GM18909 (cell line): Measurements from ENCODE around the gene NEK11.

Experiments
- ATAC-seq: cut with Tn5 transposase; IDR thresholded peaks from one replicate; pipeline ENCODE4 v1.9.1; 2021; ENCODE audit warnings: mild to moderate bottlenecking; ENCODE audit not compliant: unreplicated experiment, poor library complexity

Gene NEK11

DNA sequence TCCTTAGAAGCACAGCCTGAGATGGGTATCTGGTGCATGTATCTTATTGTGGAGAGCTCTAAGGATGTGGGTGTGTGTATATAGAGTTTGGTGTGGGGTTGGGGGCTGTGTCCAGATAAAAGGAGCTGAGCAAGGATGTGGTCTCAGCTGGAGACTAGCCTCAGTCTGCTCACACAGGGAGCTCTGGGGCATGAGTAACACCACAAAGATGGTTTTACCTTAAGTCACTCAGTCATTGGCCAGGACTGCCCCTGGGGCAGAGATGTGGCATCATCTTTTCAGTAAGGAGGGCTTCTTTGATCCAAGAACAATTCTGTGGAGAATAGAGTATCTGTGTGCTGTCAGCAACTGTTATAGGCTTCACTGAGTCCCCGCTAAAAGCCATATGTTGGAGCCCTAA is 191.5 kb downstream of the NEK11 start:
- ATAC-seq = no peak

GRCh38 chr3:131221731-131222130 is 195.1 kb downstream of the NEK11 start:
- no peak for ATAC-seq

GRCh38 chr3:131222599-131222998 is 195.9 kb downstream of the NEK11 start:
- ATAC-seq = no peak

- ATAC-seq = no peak
Measured at GRCh38 chr3:131223373-131224289, 197.0 kb downstream of the NEK11 start.

GRCh38 chr3:131224886-131225550 is 198.3 kb downstream of the NEK11 start:
- no peak for ATAC-seq

- ATAC-seq = no peak
Measured at GRCh38 chr3:131228522-131228921, 201.8 kb downstream of the NEK11 start.

- no peak for ATAC-seq
Measured at GRCh38 chr3:131231710-131232389, 205.2 kb downstream of the NEK11 start.

- no peak for ATAC-seq
Measured at GRCh38 chr3:131232711-131233267, 206.1 kb downstream of the NEK11 start.

DNA sequence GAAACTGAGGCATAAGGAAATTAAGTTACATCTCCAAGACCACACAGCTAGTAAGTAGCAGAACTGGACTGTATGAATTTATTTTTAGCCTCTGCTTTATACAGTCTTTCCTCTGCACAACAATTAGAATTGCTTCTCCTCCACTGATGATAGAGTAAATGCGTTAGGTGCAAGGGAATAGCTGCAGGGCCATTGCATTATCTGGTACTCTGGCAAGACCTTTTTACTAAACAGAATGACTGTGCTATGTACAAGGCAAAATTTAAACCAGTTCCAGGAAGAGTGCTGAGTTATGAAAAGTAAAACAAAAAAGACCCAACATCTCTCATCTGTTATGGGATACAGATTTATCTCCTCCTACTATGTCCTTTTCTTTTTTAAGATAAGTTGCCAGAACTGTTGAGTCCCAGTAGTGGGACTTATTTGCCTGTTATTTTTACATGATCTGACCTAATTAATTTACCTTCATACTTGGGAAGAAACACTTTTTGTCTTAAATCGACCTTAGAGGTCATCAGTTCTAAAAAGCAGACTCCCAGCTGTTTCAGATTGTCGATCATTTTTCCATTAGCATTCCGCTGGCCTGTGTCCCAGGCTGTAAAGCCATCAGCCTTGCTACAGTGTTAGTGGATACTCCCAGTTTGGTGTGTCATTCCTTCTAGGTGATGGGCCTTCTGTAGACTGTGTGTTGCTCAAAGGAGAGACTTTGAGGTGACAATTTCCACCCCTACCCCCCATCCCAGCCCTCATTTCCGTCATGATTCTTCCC is 207.4 kb downstream of the NEK11 start:
- ATAC-seq = no peak

- ATAC-seq = no peak
Measured at GRCh38 chr3:131236421-131236820, 209.7 kb downstream of the NEK11 start.

GRCh38 chr3:131238496-131238895 is 211.8 kb downstream of the NEK11 start:
- ATAC-seq = no peak

DNA sequence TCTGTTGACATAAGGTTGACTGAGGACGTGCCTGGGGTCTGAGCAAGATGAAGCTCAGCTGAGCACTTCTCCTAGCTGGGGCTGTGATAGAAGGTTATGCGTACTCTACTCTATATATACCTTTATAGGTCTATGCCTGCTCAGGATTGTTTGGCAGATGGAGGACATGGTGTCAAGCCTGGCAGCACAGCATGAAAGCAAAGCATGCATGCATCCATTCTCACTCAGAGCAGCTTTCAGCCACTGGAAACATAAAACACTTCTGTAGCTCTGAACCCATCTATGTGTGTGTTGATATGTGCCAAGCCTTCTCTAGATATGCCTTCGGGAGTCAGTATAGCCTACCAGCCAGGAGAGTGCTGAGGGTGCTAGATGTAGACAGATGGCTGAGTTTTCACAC is 212.6 kb downstream of the NEK11 start:
- ATAC-seq = no peak

DNA sequence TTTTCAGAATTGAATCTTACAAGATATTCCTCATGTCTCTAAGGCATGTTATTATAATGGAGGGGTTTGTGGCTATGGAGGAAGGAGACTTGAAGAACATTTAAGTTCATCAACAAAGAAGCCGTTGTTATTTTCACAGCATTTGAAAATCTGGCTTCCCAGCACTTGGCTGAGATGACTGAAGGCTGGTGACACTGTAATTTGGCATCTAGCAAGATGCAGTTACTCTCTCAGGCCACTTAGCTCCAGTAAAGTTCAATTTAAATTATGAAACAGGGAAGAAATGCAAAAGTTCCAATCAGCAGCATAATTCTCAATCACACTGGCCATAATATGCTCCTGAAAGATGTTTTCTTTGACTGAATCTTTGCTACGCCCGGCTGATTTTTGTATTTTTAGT is 215.5 kb downstream of the NEK11 start:
- ATAC-seq = no peak

DNA sequence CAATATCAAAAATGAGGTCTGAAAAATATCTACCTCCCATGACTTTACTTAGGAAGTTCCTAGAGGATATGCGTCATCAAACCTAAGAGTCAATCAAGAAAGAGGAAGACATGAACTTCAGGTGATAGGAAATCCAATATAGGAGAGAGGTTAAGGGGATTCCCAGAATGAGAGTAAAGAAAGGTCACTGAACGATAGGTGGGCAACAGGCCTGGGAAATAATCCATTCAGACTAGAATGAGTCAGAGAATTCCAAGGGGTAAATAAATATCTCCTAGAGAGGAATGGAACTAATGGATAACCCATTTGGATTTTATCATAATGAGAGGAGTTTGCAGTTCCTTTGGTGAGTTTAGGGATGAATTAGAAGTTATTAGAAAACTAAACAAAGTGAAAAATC is 223.8 kb downstream of the NEK11 start:
- no peak for ATAC-seq

- ATAC-seq = no peak
Measured at GRCh38 chr3:131260525-131260924, 233.8 kb downstream of the NEK11 start.

- ATAC-seq = no peak
Measured at GRCh38 chr3:131261104-131261503, 234.4 kb downstream of the NEK11 start.

GRCh38 chr3:131275556-131275955 is 248.9 kb downstream of the NEK11 start:
- ATAC-seq = no peak

GRCh38 chr3:131277836-131278497 is 251.3 kb downstream of the NEK11 start:
- no peak for ATAC-seq

- no peak for ATAC-seq
Measured at GRCh38 chr3:131279577-131279976, 252.9 kb downstream of the NEK11 start.

DNA sequence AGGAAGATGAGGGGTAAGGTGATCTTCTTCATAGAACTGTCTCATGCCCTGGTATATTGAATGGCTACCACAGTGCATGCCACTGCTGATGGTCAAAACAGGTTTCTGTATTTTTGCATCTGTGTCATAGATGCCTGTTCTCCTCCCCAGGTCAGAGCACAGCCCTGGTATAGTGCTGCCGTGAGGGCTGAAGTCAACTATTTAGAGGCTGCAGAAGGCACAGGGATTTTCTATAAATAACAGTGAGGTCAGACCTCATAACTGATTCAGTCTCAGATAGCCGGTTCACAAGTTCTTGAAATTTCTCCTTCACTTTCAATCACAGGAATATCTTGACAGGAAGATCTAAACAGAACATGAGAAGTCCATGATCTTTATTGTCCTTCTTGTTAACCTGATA is 255.7 kb downstream of the NEK11 start:
- no peak for ATAC-seq
